SH-SY5Y (cell line): ENCODE measurements around the gene DPY30.

ENCODE experiments used
- GATA2 ChIP-seq: IDR thresholded peaks from 2 replicates; pipeline ENCODE4 v1.6.1; 2011; ENCODE audit warnings: mild to moderate bottlenecking, low read depth, low read length
- GATA3 ChIP-seq: IDR thresholded peaks from 2 replicates; pipeline ENCODE4 v1.6.1; 2011; ENCODE audit warnings: low read depth, mild to moderate bottlenecking, low read length, moderate library complexity

DNA sequence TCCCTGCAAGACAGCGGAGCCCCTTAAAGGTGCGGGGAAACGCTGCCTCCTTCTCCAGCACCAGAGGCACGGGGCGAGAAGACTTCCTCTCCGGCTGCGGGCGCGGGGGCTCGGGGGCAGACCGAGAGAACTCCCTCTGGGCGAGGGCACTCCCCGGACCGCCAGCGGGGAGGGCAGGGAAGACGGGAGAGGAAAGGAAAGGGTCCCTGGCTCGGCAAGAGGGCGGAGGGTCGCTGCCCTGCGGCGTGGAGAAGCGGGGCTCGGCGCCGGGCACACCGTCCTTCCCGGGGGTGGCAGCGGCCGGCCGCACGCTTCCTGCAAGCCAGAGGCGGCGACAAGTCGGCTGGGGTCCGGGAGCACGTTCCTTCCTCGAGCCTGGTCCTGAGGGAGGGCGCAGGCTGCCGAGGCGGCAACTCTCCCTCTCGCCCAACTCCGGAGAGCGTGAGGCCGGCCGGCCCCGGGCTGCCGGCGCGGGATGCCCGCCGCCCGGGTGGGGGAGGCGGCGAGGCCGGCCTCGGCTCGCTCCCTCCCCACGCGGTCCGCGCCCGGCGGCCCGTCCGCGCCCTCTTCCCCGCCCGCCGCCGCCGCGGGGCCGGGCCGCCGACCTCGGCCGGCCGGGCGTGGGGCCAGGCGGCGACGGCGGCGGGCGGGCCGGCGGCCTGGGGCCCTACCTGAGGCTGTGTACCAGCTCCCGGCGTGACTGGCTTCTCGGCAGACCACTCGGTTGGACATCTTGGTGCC, 29.9 kb downstream of the DPY30 start:
- TF ChIP-seq GATA2 (no peak), GATA3 (no peak)
